Body of pancreas (tissue), 4 donors: ENCODE results near the gene CCDC57.

ENCODE experiments used
- POLR2A ChIP-seq, 3 donors: fragments of 450-650 bp; IDR thresholded peaks; one replicate each; pipeline ENCODE4 v1.6.1; 2016; ENCODE audit warnings: antibody characterized with exemption in 3 of 3, mild to moderate bottlenecking in 2 of 3
- TF ChIP-seq, protein P1 (sequence below), 7 experiments: fragments of 450-650 bp in 4 of 7; fragments of 200-600 bp in 3 of 7; sonication (generic) in 3 of 7; IDR thresholded peaks; one replicate each; pipeline ENCODE4 v1.5.1; 2016 to 2019; ENCODE audit warnings: antibody characterized with exemption in 7 of 7

DNA sequence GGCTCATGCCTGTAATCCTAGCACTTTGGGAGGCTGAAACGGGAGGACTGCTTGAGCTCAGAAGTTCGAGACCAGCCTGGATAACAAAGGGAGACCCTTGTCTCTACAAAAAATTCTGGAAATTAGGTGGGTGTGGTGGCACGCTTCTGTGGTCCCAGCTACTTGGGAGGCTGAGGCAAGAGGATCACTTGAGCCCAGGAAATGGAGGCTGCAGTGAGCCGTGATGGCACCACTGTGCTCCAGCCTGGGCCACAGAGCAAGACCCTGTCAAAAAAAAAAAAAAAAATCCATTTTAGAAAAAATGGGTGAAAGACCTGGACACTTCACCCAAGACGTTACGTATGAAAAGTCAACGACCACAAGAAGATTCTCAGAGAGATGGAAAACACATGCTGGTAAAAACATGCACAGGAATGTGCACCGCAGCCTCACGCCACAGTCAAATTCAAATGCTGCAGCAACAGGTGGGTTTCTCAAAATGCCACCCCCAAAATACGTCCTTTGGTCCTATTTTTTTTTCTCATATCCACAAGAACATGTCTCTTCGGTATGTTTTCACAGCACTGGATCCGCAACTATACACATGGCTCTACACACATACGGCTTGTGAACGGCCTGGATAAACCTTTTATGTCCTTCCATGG lies 43.7 kb upstream of the CCDC57 start:
- TF ChIP-seq, protein P1, sequence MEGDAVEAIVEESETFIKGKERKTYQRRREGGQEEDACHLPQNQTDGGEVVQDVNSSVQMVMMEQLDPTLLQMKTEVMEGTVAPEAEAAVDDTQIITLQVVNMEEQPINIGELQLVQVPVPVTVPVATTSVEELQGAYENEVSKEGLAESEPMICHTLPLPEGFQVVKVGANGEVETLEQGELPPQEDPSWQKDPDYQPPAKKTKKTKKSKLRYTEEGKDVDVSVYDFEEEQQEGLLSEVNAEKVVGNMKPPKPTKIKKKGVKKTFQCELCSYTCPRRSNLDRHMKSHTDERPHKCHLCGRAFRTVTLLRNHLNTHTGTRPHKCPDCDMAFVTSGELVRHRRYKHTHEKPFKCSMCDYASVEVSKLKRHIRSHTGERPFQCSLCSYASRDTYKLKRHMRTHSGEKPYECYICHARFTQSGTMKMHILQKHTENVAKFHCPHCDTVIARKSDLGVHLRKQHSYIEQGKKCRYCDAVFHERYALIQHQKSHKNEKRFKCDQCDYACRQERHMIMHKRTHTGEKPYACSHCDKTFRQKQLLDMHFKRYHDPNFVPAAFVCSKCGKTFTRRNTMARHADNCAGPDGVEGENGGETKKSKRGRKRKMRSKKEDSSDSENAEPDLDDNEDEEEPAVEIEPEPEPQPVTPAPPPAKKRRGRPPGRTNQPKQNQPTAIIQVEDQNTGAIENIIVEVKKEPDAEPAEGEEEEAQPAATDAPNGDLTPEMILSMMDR (IDR thresholded peaks at IDR 0.05): no peak
- TF ChIP-seq POLR2A (IDR thresholded peaks at IDR 0.05): no peak
